ENCODE data around the gene LAMTOR3. TPM values are rescaled to one million over a fixed set of nuclear protein-coding genes. Genes with fewer than 3 reads are reported as not detected.

Gene LAMTOR3
- total and polyA plus RNA-seq, 2 donors = 44.1 to 91.8 TPM

- H3K27ac ChIP-seq (ENCODE audit: low read depth in 1 of 2, low read length in 1 of 2) = peak overlapping the region; percentile 44 to 69
- H3K36me3 ChIP-seq (ENCODE audit: control insufficient read depth in 2 of 2, insufficient read depth in 2 of 2, low read length in 1 of 2) = no peaks in the 10 kb centered on the region
- no peaks in the 10 kb centered on the region for H3K4me1 ChIP-seq (ENCODE audit: control insufficient read depth in 2 of 2, insufficient read depth in 2 of 2, low read length in 2 of 2)
- WGBS = 59% methylated on average over 2 of the region's 2 CpGs
- H3K9me3 ChIP-seq (ENCODE audit: control insufficient read depth in 2 of 2, insufficient read depth in 1 of 2, low read length in 1 of 2) = no peaks in the 10 kb centered on the region
- no peak for DNase-seq (ENCODE audit: low read depth in 6 of 9, low spot score in 9 of 9)
- H3K27me3 ChIP-seq (ENCODE audit: control insufficient read depth in 2 of 2, insufficient read depth in 1 of 2, low read length in 1 of 2) = no peaks in the 10 kb centered on the region
- H3K4me3 ChIP-seq (ENCODE audit: low read length in 2 of 2) = no peak overlapping the region
Observed at GRCh38 chr4:99845708-99846469, 48.3 kb downstream of the LAMTOR3 start.

GRCh38 chr4:99845179-99845578 is 49.0 kb downstream of the LAMTOR3 start:
- Histone ChIP-seq H3K4me1 (ENCODE audit: control insufficient read depth in 2 of 2, insufficient read depth in 2 of 2, low read length in 2 of 2) (no peaks in the 10 kb centered on the region), H3K9me3 (ENCODE audit: control insufficient read depth in 2 of 2, insufficient read depth in 1 of 2, low read length in 1 of 2) (no peaks in the 10 kb centered on the region), H3K36me3 (ENCODE audit: control insufficient read depth in 2 of 2, insufficient read depth in 2 of 2, low read length in 1 of 2) (no peaks in the 10 kb centered on the region), H3K27me3 (ENCODE audit: control insufficient read depth in 2 of 2, insufficient read depth in 1 of 2, low read length in 1 of 2) (no peaks in the 10 kb centered on the region), H3K27ac (ENCODE audit: low read depth in 1 of 2, low read length in 1 of 2) (peak overlapping the region in 1 of 2 donors; percentile 12), H3K4me3 (ENCODE audit: low read length in 2 of 2) (no peak overlapping the region)
- DNase-seq (ENCODE audit: low read depth in 6 of 9, low spot score in 9 of 9) = no peak
- 97% methylated on average over 1 of the region's 1 CpG for WGBS

- H3K27me3 ChIP-seq (ENCODE audit: control insufficient read depth in 2 of 2, insufficient read depth in 1 of 2, low read length in 1 of 2) = no peaks in the 10 kb centered on the region
- H3K4me3 ChIP-seq (ENCODE audit: low read length in 2 of 2) = no peak overlapping the region
- no peak overlapping the region for H3K27ac ChIP-seq (ENCODE audit: low read depth in 1 of 2, low read length in 1 of 2)
- no peaks in the 10 kb centered on the region for H3K36me3 ChIP-seq (ENCODE audit: control insufficient read depth in 2 of 2, insufficient read depth in 2 of 2, low read length in 1 of 2)
- H3K4me1 ChIP-seq (ENCODE audit: control insufficient read depth in 2 of 2, insufficient read depth in 2 of 2, low read length in 2 of 2) = no peaks in the 10 kb centered on the region
- no peaks in the 10 kb centered on the region for H3K9me3 ChIP-seq (ENCODE audit: control insufficient read depth in 2 of 2, insufficient read depth in 1 of 2, low read length in 1 of 2)
- WGBS = 97% methylated on average over 7 of the region's 7 CpGs
- DNase-seq (ENCODE audit: low read depth in 6 of 9, low spot score in 9 of 9) = no peak
Observed at GRCh38 chr4:99844048-99844447, 50.2 kb downstream of the LAMTOR3 start.

GRCh38 chr4:99843413-99843812 is 50.8 kb downstream of the LAMTOR3 start:
- Histone ChIP-seq H3K27ac (ENCODE audit: low read depth in 1 of 2, low read length in 1 of 2) (no peak overlapping the region), H3K36me3 (ENCODE audit: control insufficient read depth in 2 of 2, insufficient read depth in 2 of 2, low read length in 1 of 2) (no peaks in the 10 kb centered on the region), H3K4me3 (ENCODE audit: low read length in 2 of 2) (no peak overlapping the region), H3K4me1 (ENCODE audit: control insufficient read depth in 2 of 2, insufficient read depth in 2 of 2, low read length in 2 of 2) (no peaks in the 10 kb centered on the region), H3K9me3 (ENCODE audit: control insufficient read depth in 2 of 2, insufficient read depth in 1 of 2, low read length in 1 of 2) (no peaks in the 10 kb centered on the region), H3K27me3 (ENCODE audit: control insufficient read depth in 2 of 2, insufficient read depth in 1 of 2, low read length in 1 of 2) (no peaks in the 10 kb centered on the region)
- DNase-seq (ENCODE audit: low read depth in 6 of 9, low spot score in 9 of 9) = no peak

- Histone ChIP-seq H3K36me3 (ENCODE audit: control insufficient read depth in 2 of 2, insufficient read depth in 2 of 2, low read length in 1 of 2) (no peaks in the 10 kb centered on the region), H3K4me3 (ENCODE audit: low read length in 2 of 2) (no peak overlapping the region), H3K27ac (ENCODE audit: low read depth in 1 of 2, low read length in 1 of 2) (no peak overlapping the region), H3K4me1 (ENCODE audit: control insufficient read depth in 2 of 2, insufficient read depth in 2 of 2, low read length in 2 of 2) (no peaks in the 10 kb centered on the region), H3K27me3 (ENCODE audit: control insufficient read depth in 2 of 2, insufficient read depth in 1 of 2, low read length in 1 of 2) (no peaks in the 10 kb centered on the region), H3K9me3 (ENCODE audit: control insufficient read depth in 2 of 2, insufficient read depth in 1 of 2, low read length in 1 of 2) (no peaks in the 10 kb centered on the region)
- no peak for DNase-seq (ENCODE audit: low read depth in 6 of 9, low spot score in 9 of 9)
- WGBS = 95% methylated on average over 4 of the region's 4 CpGs
Observed at GRCh38 chr4:99841129-99841528, 53.1 kb downstream of the LAMTOR3 start.

- 100% methylated on average over 2 of the region's 2 CpGs for WGBS
- Histone ChIP-seq H3K4me3 (ENCODE audit: low read length in 2 of 2) (no peak overlapping the region), H3K9me3 (ENCODE audit: control insufficient read depth in 2 of 2, insufficient read depth in 1 of 2, low read length in 1 of 2) (no peaks in the 10 kb centered on the region), H3K36me3 (ENCODE audit: control insufficient read depth in 2 of 2, insufficient read depth in 2 of 2, low read length in 1 of 2) (no peaks in the 10 kb centered on the region), H3K27ac (ENCODE audit: low read depth in 1 of 2, low read length in 1 of 2) (no peak overlapping the region), H3K4me1 (ENCODE audit: control insufficient read depth in 2 of 2, insufficient read depth in 2 of 2, low read length in 2 of 2) (no peaks in the 10 kb centered on the region), H3K27me3 (ENCODE audit: control insufficient read depth in 2 of 2, insufficient read depth in 1 of 2, low read length in 1 of 2) (no peaks in the 10 kb centered on the region)
- DNase-seq (ENCODE audit: low read depth in 6 of 9, low spot score in 9 of 9) = no peak
Observed at GRCh38 chr4:99838927-99839326, 55.3 kb downstream of the LAMTOR3 start.

- Histone ChIP-seq H3K36me3 (ENCODE audit: control insufficient read depth in 2 of 2, insufficient read depth in 2 of 2, low read length in 1 of 2) (no peaks in the 10 kb centered on the region), H3K4me3 (ENCODE audit: low read length in 2 of 2) (no peak overlapping the region), H3K9me3 (ENCODE audit: control insufficient read depth in 2 of 2, insufficient read depth in 1 of 2, low read length in 1 of 2) (no peaks in the 10 kb centered on the region), H3K4me1 (ENCODE audit: control insufficient read depth in 2 of 2, insufficient read depth in 2 of 2, low read length in 2 of 2) (no peaks in the 10 kb centered on the region), H3K27me3 (ENCODE audit: control insufficient read depth in 2 of 2, insufficient read depth in 1 of 2, low read length in 1 of 2) (no peaks in the 10 kb centered on the region), H3K27ac (ENCODE audit: low read depth in 1 of 2, low read length in 1 of 2) (no peak overlapping the region)
- DNase-seq (ENCODE audit: low read depth in 6 of 9, low spot score in 9 of 9) = no peak
- WGBS = 96% methylated on average over 2 of the region's 2 CpGs
Observed at GRCh38 chr4:99835942-99836341, 58.3 kb downstream of the LAMTOR3 start.

GRCh38 chr4:99834569-99834968 is 59.7 kb downstream of the LAMTOR3 start:
- Histone ChIP-seq H3K27ac (ENCODE audit: low read depth in 1 of 2, low read length in 1 of 2) (no peak overlapping the region), H3K27me3 (ENCODE audit: control insufficient read depth in 2 of 2, insufficient read depth in 1 of 2, low read length in 1 of 2) (no peaks in the 10 kb centered on the region), H3K36me3 (ENCODE audit: control insufficient read depth in 2 of 2, insufficient read depth in 2 of 2, low read length in 1 of 2) (no peaks in the 10 kb centered on the region), H3K4me3 (ENCODE audit: low read length in 2 of 2) (no peak overlapping the region), H3K4me1 (ENCODE audit: control insufficient read depth in 2 of 2, insufficient read depth in 2 of 2, low read length in 2 of 2) (no peaks in the 10 kb centered on the region), H3K9me3 (ENCODE audit: control insufficient read depth in 2 of 2, insufficient read depth in 1 of 2, low read length in 1 of 2) (no peaks in the 10 kb centered on the region)
- WGBS = 99% methylated on average over 7 of the region's 7 CpGs
- DNase-seq (ENCODE audit: low read depth in 6 of 9, low spot score in 9 of 9) = no peak

GRCh38 chr4:99833756-99834155 is 60.5 kb downstream of the LAMTOR3 start:
- Histone ChIP-seq H3K27ac (ENCODE audit: low read depth in 1 of 2, low read length in 1 of 2) (no peak overlapping the region), H3K4me3 (ENCODE audit: low read length in 2 of 2) (no peak overlapping the region)
- WGBS = 97% methylated on average over 5 of the region's 5 CpGs

More at GRCh38 chr4:99833756-99834155, 60.5 kb downstream of the LAMTOR3 start:
- H3K27me3 ChIP-seq (ENCODE audit: control insufficient read depth in 2 of 2, insufficient read depth in 1 of 2, low read length in 1 of 2) = no peaks in the 10 kb centered on the region
- H3K4me1 ChIP-seq (ENCODE audit: control insufficient read depth in 2 of 2, insufficient read depth in 2 of 2, low read length in 2 of 2) = no peaks in the 10 kb centered on the region
- no peaks in the 10 kb centered on the region for H3K9me3 ChIP-seq (ENCODE audit: control insufficient read depth in 2 of 2, insufficient read depth in 1 of 2, low read length in 1 of 2)
- DNase-seq (ENCODE audit: low read depth in 6 of 9, low spot score in 9 of 9) = no peak
- no peaks in the 10 kb centered on the region for H3K36me3 ChIP-seq (ENCODE audit: control insufficient read depth in 2 of 2, insufficient read depth in 2 of 2, low read length in 1 of 2)
